GM21723 (cell line): ENCODE measurements around the gene SIPA1L3.

Experiments
- ATAC-seq: cut with Tn5 transposase; IDR thresholded peaks from one replicate; pipeline ENCODE4 v1.9.1; 2021; ENCODE audit warnings: mild to moderate bottlenecking, moderate library complexity; ENCODE audit not compliant: unreplicated experiment

The SIPA1L3 gene

DNA sequence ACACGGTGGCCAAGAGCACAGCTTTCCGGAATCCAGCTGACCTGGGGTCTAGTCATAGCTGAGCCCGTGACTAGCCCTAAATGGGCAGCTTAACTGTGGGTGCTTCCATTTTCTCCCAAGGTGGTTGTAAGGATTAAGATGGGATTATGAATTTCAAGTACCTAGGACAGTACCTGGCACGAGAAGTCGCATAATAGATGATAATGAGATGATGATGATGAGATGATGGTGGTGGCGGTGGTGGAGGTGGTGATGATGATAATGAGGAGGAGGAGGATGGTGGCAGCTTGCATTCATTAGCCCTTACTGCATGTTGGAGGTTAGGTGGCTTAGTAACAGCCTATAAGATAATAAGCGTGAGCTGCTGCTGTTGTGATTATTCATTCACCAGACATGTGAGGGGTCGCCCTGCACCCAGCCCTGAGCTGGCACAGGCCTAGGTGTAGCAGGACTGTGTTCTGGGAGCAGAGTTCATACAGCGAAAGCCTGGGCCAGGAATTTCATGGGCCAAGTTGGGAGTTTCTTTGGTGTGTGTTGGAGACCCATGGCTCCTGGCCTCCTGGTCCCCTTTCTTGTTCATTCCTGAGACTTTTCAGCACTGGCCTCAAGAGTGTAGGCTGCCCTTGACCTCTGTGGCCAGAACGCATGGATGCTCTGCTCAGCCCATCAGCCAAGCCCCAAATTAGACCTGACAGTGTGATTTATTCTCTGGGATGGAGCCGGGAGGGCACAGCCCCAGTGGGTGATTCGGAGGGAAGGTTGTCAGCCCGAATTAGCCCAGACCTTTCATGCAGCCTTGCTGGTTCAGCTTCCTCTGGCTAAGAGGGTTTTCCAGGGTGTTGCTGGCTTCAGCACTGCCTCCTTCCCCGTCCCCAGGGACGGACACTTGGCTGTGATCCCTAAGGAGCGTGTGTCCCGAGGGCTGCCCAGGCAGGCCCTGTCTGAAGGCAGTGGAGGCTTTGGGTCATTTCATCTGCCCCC is 128.8 kb downstream of the SIPA1L3 start:
- no peak for ATAC-seq

DNA sequence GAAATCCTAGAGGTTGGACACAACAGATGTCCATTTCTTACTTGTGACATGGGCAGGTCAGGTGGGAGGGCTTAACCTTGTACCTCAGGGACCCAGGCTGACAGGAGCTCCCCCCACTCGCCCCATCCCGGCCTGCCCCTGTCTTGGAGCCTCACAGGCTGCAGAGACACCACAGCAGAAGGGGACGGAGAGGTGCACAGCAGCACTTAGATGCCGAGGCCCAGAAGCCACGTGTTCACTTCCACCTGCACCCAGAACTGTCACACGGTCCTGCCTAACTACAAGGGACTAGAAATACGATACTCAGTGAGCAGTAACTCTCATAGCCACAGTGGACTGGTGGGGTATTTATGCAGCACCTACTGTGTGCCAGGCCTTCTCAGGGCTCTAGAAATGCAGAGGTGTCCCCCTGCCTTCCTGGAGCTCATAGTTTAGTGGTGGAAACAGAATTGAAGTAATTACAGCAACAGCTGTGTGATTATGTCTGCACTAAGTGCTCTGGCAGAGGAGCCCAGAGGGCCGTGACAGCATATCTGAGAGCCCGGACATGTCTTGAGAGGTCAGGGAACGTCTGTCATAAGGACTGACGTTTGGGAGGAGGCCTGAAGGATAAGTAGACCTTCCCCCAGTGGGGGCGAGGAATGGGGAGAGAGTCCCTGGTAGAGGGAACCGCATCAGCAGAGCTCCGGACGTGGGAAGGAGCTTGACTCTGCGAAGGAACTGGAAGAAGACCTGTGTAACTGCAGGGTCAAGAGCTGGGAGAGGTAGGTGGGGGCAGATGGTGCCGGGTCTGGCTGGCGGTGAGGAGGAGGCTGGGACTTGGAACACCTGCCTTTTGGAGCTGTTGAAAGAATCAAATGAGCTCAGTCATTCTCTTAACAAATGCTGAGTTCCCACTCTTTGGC is 130.0 kb downstream of the SIPA1L3 start:
- no peak for ATAC-seq

DNA sequence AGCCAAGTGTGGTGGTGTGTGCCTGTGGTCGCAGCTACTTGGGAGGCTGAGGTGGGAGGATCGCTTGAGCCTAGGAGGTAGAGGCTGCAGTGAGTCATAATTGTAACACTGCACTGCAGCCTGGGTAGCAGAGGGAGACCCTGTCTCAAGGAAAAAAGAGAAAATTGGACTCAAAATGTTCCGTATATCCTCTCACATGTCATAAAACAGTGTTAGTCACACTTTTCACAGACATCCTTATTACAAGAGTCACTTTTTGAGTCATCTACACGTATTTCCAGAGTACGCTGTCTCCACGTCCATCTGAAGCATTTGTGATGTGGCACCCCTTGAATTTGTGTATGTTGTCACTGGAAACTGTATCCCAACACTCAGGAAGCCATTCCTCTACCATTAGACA is 133.0 kb downstream of the SIPA1L3 start:
- ATAC-seq: no peak

DNA sequence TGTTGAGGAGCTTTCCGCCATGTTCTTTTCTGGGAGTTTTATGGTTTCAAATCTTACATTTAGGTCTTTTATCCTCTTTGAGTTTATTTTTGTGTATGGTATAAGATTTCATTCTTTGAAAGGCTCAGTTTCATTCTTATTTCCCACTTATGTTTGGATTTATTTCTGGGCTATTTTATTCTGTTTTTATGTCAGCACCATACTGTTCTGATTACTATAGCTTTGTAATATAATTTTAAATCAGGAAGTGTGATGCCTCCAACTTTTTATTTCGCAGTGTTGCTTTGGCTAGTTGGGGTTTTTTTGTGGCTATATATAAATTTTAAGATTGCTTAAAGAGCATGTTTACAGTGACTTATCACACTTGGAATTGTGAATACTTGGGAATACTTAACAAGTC is 135.1 kb downstream of the SIPA1L3 start:
- no peak for ATAC-seq

DNA sequence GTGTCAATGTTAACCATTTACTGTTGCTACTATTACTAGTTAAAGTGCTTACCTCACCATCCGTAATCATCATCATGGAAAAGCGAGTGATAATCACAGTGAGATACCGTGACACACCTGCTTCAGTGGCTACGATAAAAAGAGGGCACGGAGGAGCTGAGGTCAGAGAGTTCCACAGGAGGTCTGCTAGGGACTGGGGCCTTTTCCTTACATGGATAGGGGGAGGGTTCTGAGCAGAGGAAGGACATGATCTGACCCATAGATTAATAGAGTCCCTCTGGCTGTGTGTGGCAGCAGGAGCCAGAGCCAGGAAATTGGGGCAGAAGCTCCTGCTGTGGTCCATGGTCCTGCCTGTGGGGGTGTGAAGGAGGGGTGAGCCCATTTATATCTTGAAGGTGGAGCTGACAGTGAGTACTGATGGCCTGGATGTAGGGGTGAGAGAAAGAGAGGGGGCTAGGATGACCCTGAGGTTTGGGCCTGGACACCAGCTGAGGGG is 136.7 kb downstream of the SIPA1L3 start:
- no peak for ATAC-seq

DNA sequence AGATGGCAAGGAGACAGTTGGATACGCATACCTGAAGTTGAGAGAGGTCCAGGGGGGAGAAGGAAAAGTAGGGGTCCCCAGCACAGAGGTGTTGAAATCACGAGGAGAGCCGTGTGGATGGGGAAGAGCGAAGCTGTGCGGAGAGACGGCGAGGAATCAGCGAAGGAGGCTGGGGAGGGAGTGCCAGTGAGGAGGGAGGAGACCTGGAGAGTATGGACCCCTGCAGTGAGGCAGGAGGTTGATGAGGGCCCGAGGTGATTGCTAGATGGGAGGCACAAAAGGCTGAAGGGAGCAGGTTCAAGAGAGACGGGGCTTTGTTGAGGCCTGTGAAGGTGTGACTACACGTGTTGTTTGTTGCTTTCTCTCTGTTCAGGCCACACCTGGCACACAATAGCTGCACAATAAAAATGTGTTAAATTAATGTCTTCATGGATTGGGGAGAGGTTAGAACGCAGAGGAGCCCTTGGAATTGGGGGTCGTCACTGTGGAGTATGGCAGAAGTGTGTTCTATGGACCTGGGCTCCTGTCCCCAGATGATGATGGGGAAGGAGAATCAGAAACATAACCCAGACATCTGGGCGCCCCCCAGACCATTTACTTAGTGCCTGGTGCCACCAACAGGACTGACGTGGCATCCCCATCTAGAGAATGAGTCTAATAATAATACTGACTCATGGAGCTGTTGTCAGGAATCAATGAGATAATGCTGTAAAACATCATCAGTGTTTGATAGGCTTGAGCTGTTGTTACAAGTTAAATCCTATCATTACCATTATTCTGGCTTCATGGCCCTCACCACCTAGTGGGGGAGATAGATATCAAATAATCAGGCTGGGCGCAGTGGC is 137.5 kb downstream of the SIPA1L3 start:
- no peak for ATAC-seq

DNA sequence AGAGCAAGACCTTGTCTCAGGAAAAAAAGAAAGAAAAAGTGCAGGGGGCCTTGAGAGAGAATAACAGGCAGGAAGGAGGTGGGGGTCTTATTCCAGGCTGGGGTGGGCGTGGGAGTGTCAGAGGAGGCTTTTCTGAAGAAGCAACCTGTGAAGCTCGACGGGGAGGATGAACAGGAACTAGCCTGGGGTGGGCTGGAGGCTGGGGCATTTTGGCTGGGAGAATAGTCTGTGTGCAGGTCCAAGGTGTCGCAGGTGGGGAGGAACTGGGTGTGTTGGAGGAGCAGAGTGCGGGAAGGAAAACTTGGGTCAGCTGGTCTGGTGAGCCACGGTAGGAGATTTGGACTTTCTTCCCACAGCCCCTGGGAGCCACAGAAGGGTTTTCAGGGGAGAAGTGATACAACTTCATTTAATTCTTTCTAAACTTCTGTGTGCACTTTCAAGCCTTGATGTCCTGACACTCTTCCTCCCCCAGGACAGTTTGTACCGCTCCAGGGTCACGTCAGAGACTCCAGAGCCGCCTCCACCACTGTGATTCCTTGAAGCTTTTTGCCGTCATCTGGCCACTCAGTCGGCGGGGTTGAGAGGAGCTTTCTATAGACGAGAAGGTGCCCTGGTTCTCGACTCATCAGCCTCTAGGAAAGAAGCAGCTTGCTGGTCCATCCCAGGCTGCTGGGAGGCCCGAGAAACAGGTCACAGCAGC is 138.7 kb downstream of the SIPA1L3 start:
- ATAC-seq: no peak

DNA sequence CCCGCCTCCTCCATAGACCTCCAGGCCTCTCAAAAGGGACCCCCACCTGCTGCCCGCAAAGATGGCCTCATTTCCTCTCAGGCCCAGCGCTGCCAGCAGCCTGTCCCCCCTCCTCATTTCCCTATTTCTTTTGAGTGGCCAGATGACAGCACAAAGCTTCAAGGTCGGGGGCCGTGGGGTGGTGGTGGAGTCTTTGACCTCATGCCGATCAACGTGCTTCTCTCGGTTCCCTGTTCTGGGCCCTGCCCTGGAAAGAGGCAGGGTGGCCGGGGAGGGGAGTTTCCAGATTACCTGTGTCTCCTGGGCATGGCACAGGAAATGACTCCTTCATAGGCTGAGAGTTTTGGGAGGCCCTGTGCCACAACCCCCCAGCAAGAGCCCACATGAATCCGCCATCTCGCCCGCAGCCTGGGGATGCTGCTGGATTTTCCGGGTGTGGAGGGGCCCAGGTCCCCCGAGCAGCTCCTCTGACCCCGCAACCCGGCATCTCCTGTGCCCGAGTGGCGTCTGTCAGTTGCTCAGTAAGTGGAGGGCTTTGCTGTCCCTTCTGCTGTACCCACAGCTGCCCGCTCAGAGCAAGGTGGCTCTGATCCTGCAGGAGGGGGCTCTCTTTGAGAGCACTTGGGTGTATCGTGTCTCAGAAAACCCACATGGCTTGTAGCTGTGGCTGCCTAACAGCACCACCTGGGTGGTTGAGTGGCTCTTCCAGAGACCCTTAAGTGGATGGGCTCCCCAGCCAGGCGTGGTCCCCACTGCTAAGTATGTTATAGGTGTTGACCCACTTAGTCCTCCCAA is 139.4 kb downstream of the SIPA1L3 start:
- ATAC-seq: no peak

DNA sequence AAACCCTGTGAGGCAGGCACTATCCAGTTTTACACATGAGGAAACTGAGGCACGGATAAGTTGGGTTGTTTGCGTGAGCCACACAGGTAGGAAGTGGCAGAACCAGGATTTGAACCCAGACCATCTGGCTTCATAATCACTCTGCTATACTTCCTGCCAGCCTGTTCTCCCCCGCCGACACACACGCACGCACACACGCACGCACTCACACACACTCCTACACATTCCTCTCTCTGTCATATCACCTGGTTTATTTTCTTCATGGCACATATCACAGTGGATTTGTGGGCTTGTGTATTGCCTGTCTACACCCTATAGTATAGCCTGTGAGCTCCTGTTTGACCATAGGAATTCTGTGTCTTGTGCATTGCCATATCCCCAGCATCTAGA is 140.0 kb downstream of the SIPA1L3 start:
- no peak for ATAC-seq

DNA sequence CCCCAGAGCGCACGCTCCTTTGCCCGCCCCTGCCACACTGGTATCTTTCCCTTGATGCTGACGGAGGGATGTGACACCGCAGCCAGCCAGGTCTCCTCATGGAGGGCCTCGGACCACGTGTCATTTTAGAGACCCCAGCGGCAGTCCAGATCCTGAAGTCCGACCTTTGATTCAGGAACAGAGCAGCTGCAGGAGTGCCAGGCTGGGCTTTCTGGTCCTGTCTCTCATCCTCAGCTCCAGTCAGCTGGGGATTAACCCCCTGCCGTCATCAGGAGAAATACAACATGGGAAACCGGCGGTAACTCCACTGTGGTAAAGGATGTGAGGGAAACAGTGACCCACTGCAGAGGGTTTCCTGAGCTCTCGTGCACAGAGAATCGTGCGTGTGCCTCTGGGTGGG is 140.6 kb downstream of the SIPA1L3 start:
- ATAC-seq: no peak

DNA sequence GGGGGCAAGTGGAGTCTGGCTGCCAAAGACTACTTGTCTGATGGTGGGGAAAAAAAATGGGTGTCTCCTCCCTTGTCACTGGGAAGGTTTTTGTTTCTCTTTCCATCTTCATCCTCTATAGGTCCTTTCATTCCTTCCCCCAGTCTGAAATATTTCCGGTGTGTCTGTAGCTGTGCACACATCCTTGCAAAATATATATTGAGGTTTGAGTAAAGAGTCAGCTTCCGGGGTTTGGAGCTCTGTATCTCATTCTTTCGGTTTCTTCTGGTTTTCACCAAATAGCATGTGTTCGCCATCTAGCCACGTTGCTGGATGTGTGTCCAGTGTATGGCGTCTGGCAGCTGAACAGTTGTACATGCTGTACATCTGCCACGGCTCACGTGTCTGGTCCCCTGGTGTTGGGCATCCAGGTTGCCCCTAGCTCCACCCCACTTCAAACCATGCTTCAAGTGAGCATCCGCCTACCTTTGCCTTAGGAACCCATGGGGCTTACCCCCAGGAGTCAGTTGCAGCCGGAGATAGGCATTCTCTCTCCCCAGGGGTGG is 142.2 kb downstream of the SIPA1L3 start:
- peak; percentile 45 for ATAC-seq

DNA sequence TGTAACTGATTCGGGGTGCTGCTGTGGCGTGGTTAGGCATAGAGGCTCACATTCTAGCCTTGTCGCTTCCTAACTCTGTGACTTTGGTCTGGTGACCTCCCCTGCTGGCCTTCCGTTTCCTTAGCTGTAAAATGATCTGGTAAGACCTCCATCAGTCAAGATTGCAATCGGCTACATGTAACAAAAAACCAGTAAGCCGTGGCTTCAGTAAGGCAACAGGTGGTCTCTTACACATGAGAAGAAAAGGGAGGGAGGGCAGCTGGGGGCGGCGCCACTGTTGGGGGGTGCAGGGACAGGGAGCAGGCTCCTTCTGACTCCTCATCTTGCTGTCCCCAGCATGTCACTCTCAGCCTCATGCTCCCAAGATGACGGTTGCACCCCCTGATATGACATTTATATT is 148.0 kb downstream of the SIPA1L3 start:
- no peak for ATAC-seq

DNA sequence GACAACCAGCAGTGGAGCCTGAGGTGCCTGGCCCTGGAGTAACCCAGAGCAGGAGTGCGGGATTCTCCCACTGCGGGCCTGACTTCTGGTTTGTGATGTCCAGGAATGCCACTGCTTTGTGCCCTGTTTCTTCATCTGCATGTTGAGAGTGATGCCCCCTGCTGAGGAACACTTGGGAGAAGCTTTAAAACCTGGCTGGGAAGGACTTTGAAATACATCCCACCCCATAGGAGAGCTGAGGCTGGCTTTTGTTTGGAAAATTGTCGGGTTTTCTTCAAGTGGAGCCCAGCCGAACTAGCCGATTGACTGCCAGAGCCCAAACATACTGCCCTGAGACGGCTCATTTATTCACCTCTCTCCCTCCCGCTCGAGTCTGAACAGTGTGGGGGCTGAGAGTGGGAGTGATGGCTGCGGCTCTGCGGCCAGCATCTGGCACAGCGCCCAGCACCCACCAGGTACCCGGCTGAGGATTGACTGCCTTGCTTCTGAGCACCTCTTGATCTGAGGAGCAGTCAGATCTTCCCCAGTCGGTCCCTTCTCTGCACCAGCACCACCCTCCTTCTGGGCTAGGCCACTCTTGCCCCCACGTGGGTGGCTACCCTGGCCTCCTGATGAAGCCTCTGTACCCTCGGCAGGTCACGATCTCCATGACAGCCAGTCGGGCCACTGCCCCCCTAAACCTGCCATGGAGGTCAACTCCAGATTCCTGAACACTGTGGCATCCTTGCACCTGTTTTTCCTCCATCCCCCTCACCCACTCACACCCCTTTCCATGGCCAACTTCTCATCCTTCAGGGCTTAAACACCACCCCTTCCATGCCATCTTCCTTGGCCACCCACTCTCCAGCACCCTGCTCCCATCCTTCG is 148.9 kb downstream of the SIPA1L3 start:
- ATAC-seq: no peak

DNA sequence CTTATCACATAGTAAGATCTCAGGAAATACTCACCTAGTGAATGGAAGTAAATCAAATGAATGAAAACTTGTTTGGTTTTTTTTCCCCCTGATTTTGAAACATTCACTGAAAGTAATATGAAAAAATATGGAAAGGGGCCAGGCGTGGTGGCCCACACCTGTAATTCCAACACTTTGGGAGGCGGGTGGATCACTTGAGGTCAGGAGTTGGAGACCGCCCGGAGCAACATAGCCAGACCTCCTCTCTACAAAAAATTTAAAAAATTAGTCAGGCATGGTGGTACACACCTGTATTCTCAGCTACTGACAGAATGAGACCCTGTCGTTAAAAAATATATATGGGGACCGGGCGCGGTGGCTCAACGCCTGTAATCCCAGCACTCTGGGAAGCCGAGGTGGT is 149.6 kb downstream of the SIPA1L3 start:
- ATAC-seq: no peak

DNA sequence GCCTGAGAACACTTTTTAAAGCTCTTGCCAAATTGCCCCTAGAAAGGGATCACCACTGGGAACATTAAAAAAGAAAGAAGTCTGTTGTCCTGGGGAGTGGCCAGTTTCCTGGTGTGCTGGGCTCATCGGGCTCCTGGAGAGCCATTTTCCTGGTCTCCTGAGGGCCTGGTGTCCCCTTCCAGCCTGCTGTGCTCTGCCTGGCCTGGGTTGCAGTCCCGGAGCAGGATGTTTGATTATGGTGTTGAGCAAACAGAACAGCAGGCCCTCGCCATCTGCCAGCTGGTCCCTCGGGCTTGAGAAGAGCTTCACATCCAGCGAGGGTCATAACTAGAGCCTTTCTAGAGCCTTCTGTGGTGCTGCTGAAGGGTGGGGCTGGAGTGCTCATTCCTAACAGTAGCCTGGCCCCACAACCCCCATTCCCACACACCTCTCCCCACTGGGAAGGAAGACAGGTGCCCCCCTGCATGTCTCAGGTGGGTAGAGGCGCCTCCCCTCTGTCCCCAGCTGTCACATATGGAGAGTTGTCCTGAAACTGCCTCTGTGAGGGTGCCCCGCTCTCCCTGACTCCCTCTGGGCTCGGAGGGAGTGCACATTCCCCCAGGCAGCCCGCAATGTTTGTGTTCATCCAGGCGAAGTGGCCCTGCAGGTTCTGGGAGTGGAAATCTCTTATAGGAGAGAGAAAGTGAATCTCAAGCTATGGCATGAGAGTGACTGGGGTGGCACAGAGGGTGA is 151.1 kb downstream of the SIPA1L3 start:
- no peak for ATAC-seq

DNA sequence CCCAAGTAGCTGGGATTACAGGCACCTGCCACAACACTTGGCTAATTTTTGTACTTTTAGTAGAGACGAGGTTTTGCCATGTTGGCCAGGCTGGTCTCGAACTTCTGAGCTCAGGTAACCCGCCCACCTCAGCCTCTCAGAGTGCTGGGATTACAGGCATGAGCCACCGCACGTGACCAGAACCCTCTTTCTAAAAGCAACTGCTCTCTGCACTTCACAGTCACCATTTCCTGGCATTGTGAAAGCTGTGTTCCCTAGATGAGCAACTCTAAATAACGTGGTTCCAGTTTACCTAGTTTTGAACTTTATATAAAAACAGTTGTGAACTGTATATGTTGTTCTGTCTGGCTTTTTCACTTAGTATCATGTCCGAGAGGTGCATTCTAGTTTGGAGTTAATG is 152.9 kb downstream of the SIPA1L3 start:
- ATAC-seq: no peak

DNA sequence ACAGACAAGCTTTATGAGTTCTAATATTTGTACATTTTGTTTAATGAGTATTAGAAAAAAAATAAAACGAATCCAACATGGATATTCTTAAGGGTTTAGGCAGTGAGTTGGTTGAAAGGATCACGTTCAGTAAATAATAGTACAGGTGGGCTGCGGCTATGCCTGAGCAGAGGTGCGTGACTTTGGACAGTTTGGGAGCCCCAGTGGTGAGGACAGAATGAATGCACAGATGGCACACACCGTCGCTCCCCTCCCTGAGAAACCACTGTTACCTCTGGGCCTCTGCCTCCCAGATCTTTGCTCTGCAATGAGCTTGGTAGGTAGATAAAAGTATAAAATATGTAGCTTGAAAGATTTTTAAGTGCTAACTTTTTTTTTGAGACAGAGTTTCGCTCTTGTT is 153.3 kb downstream of the SIPA1L3 start:
- ATAC-seq: no peak
